22Rv1 (cell line): ENCODE measurements around the gene TRAK1.

Source experiments
- ZFX ChIP-seq: fragments of 450-650 bp; IDR thresholded peaks from 2 replicates; pipeline ENCODE4 v1.6.1; 2017; ENCODE audit warnings: antibody characterized with exemption, borderline replicate concordance
- TF ChIP-seq, protein P1 (sequence below): fragments of 450-650 bp; IDR thresholded peaks from 2 replicates; pipeline ENCODE4 v1.5.1; 2017; ENCODE audit warnings: mild to moderate bottlenecking

DNA sequence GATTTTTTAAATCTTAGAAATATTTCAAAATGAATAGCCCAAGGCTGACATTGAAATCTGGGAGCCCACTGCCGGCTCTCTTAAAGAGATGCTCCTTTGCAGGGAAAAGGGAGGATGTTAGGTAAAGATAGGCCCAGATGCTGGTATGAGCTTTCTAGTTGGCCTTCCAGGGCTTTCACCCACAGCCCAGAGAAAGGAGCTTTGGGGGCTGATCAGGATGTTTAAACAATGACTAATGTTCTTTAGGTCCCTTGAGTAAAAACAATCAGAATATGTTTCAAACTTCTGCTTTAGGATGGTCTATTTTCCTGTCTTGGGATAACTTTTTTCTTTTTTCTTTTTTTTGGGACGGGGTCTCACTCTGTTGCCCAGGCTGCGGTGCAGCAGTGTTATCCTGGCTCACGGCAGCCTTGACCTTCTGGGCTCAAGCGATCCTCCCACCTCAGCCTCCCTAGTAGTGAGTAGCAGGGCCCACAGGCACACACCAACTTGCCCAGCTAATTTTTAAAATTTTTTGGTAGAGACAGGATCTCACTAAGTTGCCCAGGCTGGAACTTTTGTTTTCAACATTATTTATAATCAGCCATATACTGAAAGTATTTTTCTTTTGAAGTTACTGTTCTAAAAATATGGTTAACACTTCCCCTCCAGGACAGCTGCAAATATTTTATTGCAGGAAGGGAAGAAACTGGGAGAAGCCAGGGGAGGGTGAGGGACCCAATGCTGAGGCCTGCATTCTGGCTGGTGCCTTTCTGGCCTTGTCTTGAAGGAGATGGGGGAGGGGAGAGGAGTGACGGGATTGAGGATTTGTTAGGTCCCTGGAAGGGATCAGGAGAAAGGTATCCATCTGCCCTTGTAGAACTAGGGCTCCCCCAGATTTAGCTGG, 70.1 kb downstream of the TRAK1 start:
- TF ChIP-seq, protein P1, sequence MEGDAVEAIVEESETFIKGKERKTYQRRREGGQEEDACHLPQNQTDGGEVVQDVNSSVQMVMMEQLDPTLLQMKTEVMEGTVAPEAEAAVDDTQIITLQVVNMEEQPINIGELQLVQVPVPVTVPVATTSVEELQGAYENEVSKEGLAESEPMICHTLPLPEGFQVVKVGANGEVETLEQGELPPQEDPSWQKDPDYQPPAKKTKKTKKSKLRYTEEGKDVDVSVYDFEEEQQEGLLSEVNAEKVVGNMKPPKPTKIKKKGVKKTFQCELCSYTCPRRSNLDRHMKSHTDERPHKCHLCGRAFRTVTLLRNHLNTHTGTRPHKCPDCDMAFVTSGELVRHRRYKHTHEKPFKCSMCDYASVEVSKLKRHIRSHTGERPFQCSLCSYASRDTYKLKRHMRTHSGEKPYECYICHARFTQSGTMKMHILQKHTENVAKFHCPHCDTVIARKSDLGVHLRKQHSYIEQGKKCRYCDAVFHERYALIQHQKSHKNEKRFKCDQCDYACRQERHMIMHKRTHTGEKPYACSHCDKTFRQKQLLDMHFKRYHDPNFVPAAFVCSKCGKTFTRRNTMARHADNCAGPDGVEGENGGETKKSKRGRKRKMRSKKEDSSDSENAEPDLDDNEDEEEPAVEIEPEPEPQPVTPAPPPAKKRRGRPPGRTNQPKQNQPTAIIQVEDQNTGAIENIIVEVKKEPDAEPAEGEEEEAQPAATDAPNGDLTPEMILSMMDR = no peak
- no peak for TF ChIP-seq ZFX
